ENCODE measurements around the gene C7.
"Not testable (repeated sequence)": the region's sequence is repeated elsewhere in the genome, so short reads cannot be mapped to it uniquely, and the experiment has no call there.

C7 gene

DNA sequence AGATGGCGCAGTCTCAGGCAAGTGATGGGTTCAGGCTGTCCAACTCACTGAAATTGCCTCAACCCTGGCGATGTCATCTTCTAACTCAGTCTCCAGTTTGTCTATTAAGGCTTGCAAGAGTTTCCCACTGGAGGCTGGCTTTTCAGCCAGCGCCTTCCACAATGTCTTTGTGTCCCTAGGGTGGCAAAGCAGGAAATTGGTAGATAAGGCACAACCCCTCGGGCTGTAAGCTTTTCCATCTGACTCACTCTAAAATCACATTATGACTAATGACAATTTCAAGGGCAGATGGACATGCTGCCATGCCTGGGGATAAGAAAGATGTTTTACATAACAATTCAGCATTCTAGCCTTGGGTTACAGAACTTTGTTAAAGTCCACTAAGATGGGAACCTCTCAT is 99.9 kb downstream of the C7 start:
- TF ChIP-seq Cebpa-rat (IDR thresholded peaks at IDR 0.05) = no peak
- H3K27ac ChIP-seq = no peak overlapping the region
- no peak overlapping the region for H3K4me2 ChIP-seq
- H3K4me3 ChIP-seq = no peak overlapping the region
- H3K9me3 ChIP-seq = no peaks in the 10 kb centered on the region
- H3K36me3 ChIP-seq = no peaks in the 10 kb centered on the region
- no peaks in the 10 kb centered on the region for H3K4me1 ChIP-seq
- no peaks in the 10 kb centered on the region for H4K20me1 ChIP-seq
- no peak overlapping the region for H3K9ac ChIP-seq
- H3K27me3 ChIP-seq = no peaks in the 10 kb centered on the region

DNA sequence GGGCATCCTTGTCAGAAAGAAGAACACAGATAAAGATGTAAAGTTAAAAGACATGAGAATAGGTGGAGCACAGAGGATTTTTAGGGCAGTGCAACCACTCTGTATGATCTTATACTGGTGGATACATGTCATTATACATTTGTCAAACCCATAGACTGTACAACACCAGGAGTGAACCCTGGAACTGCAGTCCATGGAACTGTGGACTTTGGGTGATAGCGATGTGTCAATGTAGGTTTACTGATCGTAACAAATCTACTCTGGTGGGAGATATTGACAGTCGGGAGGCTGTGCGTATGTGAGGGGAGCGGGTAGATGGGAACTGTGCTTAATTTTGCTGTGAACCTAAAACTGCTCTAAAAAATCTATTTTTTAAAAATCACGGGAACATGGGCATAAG is 101.3 kb downstream of the C7 start:
- Histone ChIP-seq H3K4me2 (no peak overlapping the region), H4K20me1 (no peaks in the 10 kb centered on the region)

DNA sequence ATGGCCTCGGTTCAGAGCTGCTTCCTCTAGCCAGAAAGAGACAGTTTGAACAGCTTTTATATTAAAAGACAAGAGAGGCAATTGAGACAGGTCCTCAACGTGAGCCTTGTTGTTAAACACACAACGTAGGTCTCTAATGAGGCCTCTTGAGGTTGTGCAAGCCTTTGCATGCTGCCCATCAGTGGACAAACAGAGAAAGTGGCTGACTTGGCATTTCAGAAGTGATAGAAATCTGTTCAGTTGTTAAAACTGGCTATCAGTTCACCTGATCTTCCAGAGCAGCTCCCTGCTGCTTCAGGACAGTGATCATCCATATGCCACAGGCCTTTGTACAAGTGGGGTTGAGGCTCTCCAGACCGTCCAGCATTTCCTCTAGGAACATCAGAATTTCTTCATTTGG is 103.0 kb downstream of the C7 start:
- Histone ChIP-seq H3K27me3 (no peaks in the 10 kb centered on the region), H4K20me1 (no peaks in the 10 kb centered on the region), H3K4me2 (no peak overlapping the region), H3K27ac (no peak overlapping the region), H3K4me3 (no peak overlapping the region), H3K36me3 (no peaks in the 10 kb centered on the region), H3K4me1 (no peaks in the 10 kb centered on the region), H3K9me3 (no peaks in the 10 kb centered on the region), H3K9ac (no peak overlapping the region)
- TF ChIP-seq Cebpa-rat (IDR thresholded peaks at IDR 0.05) = no peak

More for the DNA sequence above, 101.3 kb downstream of the C7 start:
- TF ChIP-seq Cebpa-rat (IDR thresholded peaks at IDR 0.05) = no peak
- Histone ChIP-seq H3K9me3 (no peaks in the 10 kb centered on the region), H3K4me3 (no peak overlapping the region), H3K4me1 (no peaks in the 10 kb centered on the region), H3K9ac (no peak overlapping the region), H3K27ac (no peak overlapping the region), H3K36me3 (no peaks in the 10 kb centered on the region), H3K27me3 (no peaks in the 10 kb centered on the region)

DNA sequence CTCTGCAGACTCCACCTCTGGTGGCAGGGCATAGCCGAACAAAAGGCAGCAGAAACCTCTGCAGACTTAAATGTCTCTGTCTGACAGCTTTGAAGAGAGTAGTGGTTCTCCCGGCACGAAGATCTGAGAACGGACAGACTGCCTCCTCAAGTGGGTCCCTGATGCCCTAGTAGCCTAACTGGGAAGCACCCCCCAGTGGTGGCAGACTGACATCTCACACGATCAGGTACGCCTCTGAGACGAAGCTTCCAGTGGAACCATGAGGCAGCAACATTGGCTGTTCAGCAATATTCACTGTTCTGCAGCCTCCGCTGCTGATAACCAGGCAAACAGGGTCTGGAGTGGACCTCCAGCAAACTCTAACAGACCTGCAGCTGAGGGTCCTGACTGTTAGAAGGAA is 113.3 kb downstream of the C7 start:
- H3K9ac ChIP-seq, H3K27me3 ChIP-seq, H3K36me3 ChIP-seq, H3K4me2 ChIP-seq, H3K27ac ChIP-seq, H3K4me3 ChIP-seq, H4K20me1 ChIP-seq, H3K4me1 ChIP-seq, H3K9me3 ChIP-seq: not testable (repeated sequence)

Data from BLaER1 (cell line).